GM21528 (cell line): ENCODE measurements around the gene ZNF598.

Experiments used
- ATAC-seq: cut with Tn5 transposase; IDR thresholded peaks from one replicate; pipeline ENCODE4 v1.9.1; 2021; ENCODE audit warnings: mild to moderate bottlenecking, moderate library complexity; ENCODE audit not compliant: unreplicated experiment, low FRiP score

ZNF598 gene

DNA sequence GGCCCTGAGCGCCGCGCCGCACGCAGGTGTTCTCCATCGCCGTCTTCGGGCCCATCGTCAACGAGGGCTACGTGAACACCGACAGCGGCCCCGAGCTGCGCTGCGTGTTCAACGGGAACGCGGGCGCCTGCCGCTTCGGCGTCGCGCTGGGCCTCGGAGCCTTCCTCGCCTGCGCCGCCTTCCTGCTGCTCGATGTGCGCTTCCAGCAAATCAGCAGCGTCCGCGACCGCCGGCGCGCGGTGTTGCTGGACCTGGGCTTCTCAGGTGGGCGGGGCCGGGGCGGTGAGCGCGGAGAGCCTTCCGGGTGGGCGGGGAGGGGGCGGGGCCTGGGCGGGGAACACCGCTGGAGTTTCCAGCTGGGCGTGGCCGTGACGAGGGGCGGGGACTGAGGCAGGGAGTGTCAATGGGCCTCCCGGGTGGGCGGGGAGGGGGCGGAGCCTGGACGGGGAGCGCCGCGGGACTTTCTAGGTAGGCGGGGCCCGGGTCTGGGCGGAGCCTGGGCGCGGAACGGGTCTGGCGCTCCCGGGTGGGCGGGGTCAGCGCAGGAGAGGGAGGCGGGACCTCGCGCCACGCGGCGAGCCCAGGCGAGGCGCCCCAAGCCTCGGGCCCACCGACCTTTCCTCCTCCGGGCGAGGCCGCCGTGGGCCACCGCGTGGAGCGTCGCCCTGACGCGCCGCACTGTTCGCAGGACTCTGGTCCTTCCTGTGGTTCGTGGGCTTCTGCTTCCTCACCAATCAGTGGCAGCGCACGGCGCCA lies 17.5 kb downstream of the ZNF598 start:
- ATAC-seq = peak; percentile 41

- no peak for ATAC-seq
These were observed 18.1 kb downstream of the ZNF598 start for GRCh38 chr16:1991588-1991947.

DNA sequence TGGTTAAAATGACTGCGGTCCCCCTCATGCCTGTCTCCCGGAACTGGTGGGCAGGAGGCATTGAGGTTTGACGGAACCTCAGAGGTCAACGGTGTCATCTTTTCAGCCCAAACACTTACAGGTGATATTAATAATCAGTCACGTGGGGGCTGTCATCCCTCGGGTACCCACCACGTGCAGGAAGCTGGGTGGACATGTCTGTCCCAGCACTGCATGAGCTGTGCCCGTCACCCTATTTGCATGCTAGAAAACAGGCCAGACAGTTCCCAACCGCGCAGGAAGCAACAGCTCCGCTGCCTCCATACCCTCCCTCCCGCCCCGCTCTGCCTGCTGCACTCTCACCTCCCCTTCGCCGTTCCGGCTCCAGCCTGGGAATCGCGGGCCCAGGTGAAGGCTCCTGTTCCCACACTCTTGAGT lies 18.5 kb downstream of the ZNF598 start:
- ATAC-seq = no peak

DNA sequence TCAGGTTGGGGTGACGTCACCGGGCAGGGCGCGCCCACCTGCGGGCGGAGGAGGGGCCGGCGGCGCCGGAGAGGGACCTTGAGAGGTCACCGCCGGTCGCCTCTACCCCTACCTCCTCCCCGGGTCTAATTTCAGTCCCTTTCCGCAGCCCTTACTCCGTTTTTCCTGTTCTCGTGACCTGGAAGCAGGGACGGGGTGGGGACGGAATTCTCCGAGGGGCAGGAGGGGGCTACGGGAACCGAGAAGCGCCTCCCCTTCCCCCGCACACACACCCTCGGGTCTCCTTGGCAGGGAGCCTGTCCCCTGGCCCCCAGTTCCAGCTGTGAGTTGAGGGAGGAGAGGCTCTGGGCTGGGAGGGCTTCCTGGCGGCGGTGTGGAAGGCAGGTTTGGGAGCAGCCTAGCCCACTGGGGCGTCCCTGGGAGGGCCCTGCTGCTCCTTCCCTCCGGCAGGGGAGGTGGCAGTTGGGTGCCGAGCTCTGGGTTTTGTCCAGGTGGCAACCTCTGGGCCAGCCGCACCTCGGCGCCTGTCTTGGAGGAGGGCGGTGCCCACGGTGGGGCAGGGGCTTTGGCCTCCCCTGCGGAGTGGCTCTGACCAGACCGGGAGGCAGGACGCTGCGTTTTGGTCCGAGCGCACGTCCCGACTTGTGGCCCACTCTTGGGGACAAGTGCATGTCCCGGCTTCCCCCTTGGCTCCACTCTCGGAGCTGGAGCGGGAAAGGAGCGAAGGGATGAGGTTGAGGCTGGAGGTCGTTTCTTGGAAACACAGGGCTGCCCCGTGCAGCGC lies 19.1 kb downstream of the ZNF598 start:
- ATAC-seq = no peak

GRCh38 chr16:1990101-1990350 lies 19.6 kb downstream of the ZNF598 start:
- no peak for ATAC-seq

GRCh38 chr16:1989209-1990100 lies 20.2 kb downstream of the ZNF598 start, which contains the start of gene SYNGR3:
SYNGR3 (plus strand) TSS chr16:1989970; CDS start chr16:1990103, 133 bp downstream.
- no peak for ATAC-seq

- no peak for ATAC-seq
These were observed 22.4 kb downstream of the ZNF598 start for GRCh38 chr16:1987198-1987597.

- no peak for ATAC-seq
These were observed 24.0 kb downstream of the ZNF598 start for GRCh38 chr16:1985466-1986150.

- no peak for ATAC-seq
These were observed 25.0 kb downstream of the ZNF598 start for GRCh38 chr16:1984347-1985225.

DNA sequence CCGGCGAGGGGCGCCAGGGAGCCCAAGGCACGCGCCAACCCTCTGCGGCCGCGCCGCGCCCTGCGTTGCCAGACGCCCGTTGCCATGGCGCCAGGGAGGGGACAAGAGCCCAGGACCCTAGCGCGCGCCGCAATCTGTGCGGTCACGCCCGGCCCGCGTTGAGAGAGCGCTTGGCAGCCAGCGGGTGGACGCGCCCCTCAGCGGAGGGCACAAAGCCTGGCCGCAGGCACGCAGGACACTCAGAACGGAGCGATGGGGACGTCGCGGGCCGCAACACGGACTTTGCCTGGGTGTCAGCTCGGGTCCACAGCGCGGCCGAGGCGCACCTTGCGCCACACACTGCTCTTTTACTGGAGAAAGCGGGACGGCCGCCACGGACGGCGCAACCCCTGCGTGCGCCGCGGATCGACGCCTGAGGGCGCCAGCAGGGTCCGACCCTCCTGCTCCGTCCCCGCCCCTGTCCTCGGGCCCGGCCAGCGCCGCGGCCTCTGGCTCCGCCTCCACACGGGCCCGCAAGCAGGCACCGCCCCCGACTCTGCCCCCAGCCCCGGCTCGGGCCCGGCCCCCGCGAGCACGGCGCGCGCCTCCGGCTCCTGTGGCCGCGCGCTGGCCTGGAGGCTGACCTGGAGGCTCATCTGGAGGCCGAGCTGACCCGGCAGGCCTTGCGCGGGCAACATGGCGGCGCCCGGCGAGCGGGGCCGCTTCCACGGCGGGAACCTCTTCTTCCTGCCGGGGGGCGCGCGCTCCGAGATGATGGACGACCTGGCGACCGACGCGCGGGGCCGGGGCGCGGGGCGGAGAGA lies 25.9 kb downstream of the ZNF598 start, which contains the start of gene GFER:
Gene GFER, plus strand, starts transcription at position 650 of the 803 bp plus-strand sequence. Its CDS starts 26 bp downstream, at position 676.
- peak; percentile 65 for ATAC-seq

DNA sequence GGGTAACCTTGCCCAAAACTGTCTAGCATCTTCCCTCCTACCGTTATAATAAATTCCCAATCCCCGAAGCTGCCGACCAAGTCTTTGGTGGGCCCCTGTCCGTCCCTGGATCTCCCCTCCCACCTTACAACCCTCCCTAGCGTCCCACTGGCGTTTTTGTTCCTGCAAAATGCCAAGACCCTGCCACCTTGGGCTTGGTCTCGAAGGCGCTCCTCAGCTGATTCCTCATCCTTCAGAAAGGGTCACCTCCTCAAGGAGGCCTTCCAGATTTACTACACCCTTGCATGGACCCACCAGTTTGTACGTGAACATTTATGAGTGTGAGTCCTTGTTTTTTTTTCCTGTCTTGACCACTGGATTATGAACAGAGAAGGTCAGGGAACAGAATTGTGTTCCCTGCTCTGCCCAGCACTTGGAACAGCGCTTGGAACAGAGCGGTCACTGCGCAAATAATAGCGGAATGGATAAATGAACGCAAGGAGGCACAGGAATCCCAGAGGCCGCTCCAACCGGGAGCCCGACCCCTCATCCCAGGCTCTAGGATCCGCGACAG lies 26.6 kb downstream of the ZNF598 start:
- ATAC-seq = peak; percentile 33

GRCh38 chr16:1982013-1982433 lies 27.6 kb downstream of the ZNF598 start:
- no peak for ATAC-seq

GRCh38 chr16:1981398-1981836 lies 28.2 kb downstream of the ZNF598 start, which contains the start of gene NOXO1:
NOXO1 (minus strand) TSS chr16:1981469; CDS start chr16:1981179, 290 bp downstream.
- no peak for ATAC-seq

DNA sequence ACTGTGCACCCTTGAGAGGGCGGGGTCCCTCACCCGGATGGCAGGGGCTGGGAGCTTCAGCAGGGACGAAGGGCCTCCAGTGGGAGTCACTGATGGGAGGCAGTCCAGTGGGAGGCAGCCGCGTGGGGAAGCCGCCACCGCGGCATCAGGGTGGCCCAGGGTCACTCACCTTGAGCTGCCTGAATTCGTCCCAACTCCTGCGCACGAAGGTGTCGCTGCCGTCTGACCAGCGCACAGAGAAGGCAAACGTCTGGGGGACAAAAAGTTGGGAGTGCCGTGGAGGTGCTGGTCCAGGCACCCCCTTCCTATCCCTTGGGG lies 28.9 kb downstream of the ZNF598 start:
- ATAC-seq = no peak

GRCh38 chr16:1980030-1980769 lies 29.4 kb downstream of the ZNF598 start:
- ATAC-seq = no peak

DNA sequence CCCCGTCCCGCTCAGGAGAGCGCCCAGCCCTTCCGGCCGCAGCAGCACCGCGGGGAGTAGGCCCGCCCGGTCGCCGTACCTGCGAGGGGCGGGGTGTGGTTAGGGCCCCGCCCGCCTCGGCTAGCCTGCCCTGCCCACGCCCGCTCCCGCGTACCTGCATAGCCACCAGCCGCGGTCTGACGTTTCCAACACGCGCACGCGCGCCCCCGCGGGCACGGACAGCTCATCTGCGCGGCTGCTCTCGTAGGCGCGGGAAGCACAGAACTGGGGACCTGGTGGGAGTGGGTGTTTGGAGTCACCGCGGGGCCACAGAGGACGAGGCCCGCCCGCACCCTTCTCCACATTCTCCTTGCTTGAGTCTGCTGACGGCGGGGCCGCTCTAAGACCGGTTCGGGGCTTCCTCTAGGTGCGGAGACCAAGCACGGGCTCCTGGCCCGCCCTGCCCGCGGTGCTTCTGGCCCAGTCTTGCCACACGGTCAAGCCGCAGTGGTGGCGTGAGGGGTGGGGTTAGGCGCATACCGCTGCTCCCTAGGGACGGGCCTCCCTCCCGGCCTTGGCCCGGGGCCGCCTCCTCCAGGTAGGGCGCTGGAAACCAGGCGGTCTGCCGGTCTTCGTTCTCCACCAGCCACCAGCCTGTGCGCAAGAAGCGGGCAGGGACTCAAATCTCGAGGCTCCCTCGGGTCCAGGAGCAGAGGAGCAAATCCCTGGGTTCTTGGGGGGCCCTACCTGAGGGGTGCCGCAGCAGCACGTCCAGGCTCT lies 30.2 kb downstream of the ZNF598 start:
- ATAC-seq = no peak
